K562 treated with DMSO at 1 percent for 48 hours (cell line): ENCODE data around the gene SLC25A53. TPM values are rescaled to one million over a fixed set of nuclear protein-coding genes. Genes with fewer than 3 reads are reported as not detected.

Experiments used
- total RNA-seq: library from RNA; unstranded; fragments of 300-600 nt; gene quantifications from 2 replicates; pipeline ENCODE4 v1.2.3, GENCODE V29; 2022; ENCODE audit warnings: low replicate concordance; ENCODE audit errors: extremely low read depth

The SLC25A53 gene, protein sequence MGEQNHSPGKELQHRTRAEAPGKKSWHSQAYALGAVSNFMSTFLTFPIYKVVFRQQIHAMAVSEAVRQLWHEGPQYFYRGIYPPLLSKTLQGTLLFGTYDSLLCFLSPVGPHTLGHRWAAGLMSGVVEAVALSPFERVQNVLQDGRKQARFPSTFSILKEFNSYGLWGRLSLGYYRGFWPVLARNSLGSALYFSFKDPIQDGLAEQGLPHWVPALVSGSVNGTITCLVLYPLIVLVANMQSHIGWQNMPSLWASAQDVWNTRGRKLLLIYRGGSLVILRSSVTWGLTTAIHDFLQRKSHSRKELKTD
- total RNA-seq = not detected in 2 replicates

GRCh38 chrX:104156630-104157529, at the start of gene SLC25A53:
Gene SLC25A53 (minus strand): TSS chrX:104157009. CDS start chrX:104105257, 51,752 bp downstream.

GRCh38 chrX:104165894-104166734, 9.3 kb upstream of the SLC25A53 start, which contains the start of gene FAM199X:
Gene FAM199X (plus strand): TSS chrX:104166453. CDS start chrX:104166786, 333 bp downstream.

GRCh38 chrX:104112326-104112951, 44.4 kb downstream of the SLC25A53 start, which contains the start of gene ZCCHC18:
Gene ZCCHC18 (plus strand): TSS chrX:104112523. CDS start chrX:104114112, 1,589 bp downstream.

GRCh38 chrX:104075778-104076445, 80.9 kb downstream of the SLC25A53 start, which contains the start of gene TMSB15C:
Gene TMSB15C (minus strand): TSS chrX:104076236.

Other genes starting within 250 kb of the SLC25A53 start
- not detected in 2 replicates for gene TMSB15B, start 194.4 kb downstream of the SLC25A53 start, total RNA-seq
- not detected in 2 replicates for gene H2BW1, start 143.3 kb downstream of the SLC25A53 start, total RNA-seq
- gene H2BW2, start 117.1 kb downstream of the SLC25A53 start, total RNA-seq = not detected in 2 replicates
- gene TMSB15C, start 80.8 kb downstream of the SLC25A53 start, total RNA-seq = not detected in 2 replicates
- not detected in 2 replicates for gene ZCCHC18, start 44.5 kb downstream of the SLC25A53 start, total RNA-seq
- gene FAM199X, start 9.4 kb upstream of the SLC25A53 start, total RNA-seq = not detected in 2 replicates
- gene ESX1, start 97.9 kb upstream of the SLC25A53 start, total RNA-seq = not detected in 2 replicates